HG03439 (cell line): ENCODE results near the gene SYNE1.
"Not testable (repeated sequence)": the region's sequence is repeated elsewhere in the genome, so short reads cannot be mapped to it uniquely, and the experiment has no call there.

Source experiments
- ATAC-seq: cut with Tn5 transposase; IDR thresholded peaks from one replicate; pipeline ENCODE4 v1.9.1; 2021; ENCODE audit warnings: mild to moderate bottlenecking, moderate library complexity; ENCODE audit not compliant: unreplicated experiment

SYNE1 gene

GRCh38 chr6:152441902-152442301 is 195.3 kb downstream of the SYNE1 start:
- ATAC-seq = no peak

GRCh38 chr6:152435816-152436215 is 201.3 kb downstream of the SYNE1 start:
- no peak for ATAC-seq

- ATAC-seq = no peak
Observed at GRCh38 chr6:152432758-152433157, 204.4 kb downstream of the SYNE1 start.

GRCh38 chr6:152428126-152428525 is 209.0 kb downstream of the SYNE1 start:
- ATAC-seq = no peak

GRCh38 chr6:152426276-152426675 is 210.9 kb downstream of the SYNE1 start:
- no peak for ATAC-seq

- no peak for ATAC-seq
Observed at GRCh38 chr6:152423216-152424103, 213.7 kb downstream of the SYNE1 start.

- not testable (repeated sequence) for ATAC-seq
Observed at GRCh38 chr6:152421496-152421895, 215.7 kb downstream of the SYNE1 start.

GRCh38 chr6:152420696-152421095 is 216.5 kb downstream of the SYNE1 start:
- ATAC-seq = no peak

GRCh38 chr6:152418551-152418950 is 218.6 kb downstream of the SYNE1 start:
- no peak for ATAC-seq

- no peak for ATAC-seq
Observed at GRCh38 chr6:152416652-152417051, 220.5 kb downstream of the SYNE1 start.

GRCh38 chr6:152404936-152405595 is 232.1 kb downstream of the SYNE1 start:
- ATAC-seq = no peak

- no peak for ATAC-seq
Observed at GRCh38 chr6:152404086-152404857, 232.9 kb downstream of the SYNE1 start.

- ATAC-seq = no peak
Observed at GRCh38 chr6:152402791-152403190, 234.4 kb downstream of the SYNE1 start.

GRCh38 chr6:152401978-152402377 is 235.2 kb downstream of the SYNE1 start:
- ATAC-seq = no peak

GRCh38 chr6:152399399-152399798 is 237.8 kb downstream of the SYNE1 start:
- ATAC-seq = no peak

- ATAC-seq = no peak
Observed at GRCh38 chr6:152398993-152399392, 238.2 kb downstream of the SYNE1 start.

- ATAC-seq = no peak
Observed at GRCh38 chr6:152398316-152398715, 238.8 kb downstream of the SYNE1 start.

GRCh38 chr6:152394303-152394702 is 242.9 kb downstream of the SYNE1 start:
- ATAC-seq = no peak

- ATAC-seq = no peak
Observed at GRCh38 chr6:152391179-152391880, 245.8 kb downstream of the SYNE1 start.

- no peak for ATAC-seq
Observed at GRCh38 chr6:152387091-152387490, 250.1 kb downstream of the SYNE1 start.

GRCh38 chr6:152386131-152386530 is 251.0 kb downstream of the SYNE1 start:
- no peak for ATAC-seq
